BLaER1 (cell line): ENCODE data around the gene KCNJ12.
"Not testable (repeated sequence)": the region's sequence is repeated elsewhere in the genome, so short reads cannot be mapped to it uniquely, and the experiment has no call there.

Source experiments
- H3K27ac ChIP-seq: shearing (Covaris generic); formaldehyde crosslinking; 2 replicates; pipeline ENCODE4 v1.8.1; 2022
- H3K27me3 ChIP-seq: shearing (Covaris generic); formaldehyde crosslinking; 2 replicates; pipeline ENCODE4 v1.8.1; 2022
- H3K36me3 ChIP-seq: shearing (Covaris generic); formaldehyde crosslinking; 2 replicates; pipeline ENCODE4 v1.8.1; 2022
- H3K4me1 ChIP-seq: shearing (Covaris generic); formaldehyde crosslinking; 2 replicates; pipeline ENCODE4 v1.8.1; 2022
- H3K4me2 ChIP-seq: shearing (Covaris generic); formaldehyde crosslinking; 2 replicates; pipeline ENCODE4 v1.8.1; 2022
- H3K4me3 ChIP-seq: shearing (Covaris generic); formaldehyde crosslinking; 2 replicates; pipeline ENCODE4 v1.8.1; 2022
- H3K9ac ChIP-seq: shearing (Covaris generic); formaldehyde crosslinking; 2 replicates; pipeline ENCODE4 v1.8.1; 2022
- H3K9me3 ChIP-seq: shearing (Covaris generic); formaldehyde crosslinking; 2 replicates; pipeline ENCODE4 v1.8.1; 2022
- H4K20me1 ChIP-seq: shearing (Covaris generic); formaldehyde crosslinking; 2 replicates; pipeline ENCODE4 v1.8.1; 2022
- Cebpa-rat ChIP-seq: shearing (Covaris generic); IDR thresholded peaks from 2 replicates; pipeline ENCODE4 v1.8.1; 2022

Gene KCNJ12

GRCh38 chr17:21417921-21418320 is 41.8 kb downstream of the KCNJ12 start:
- Histone ChIP-seq H3K9ac (no peak overlapping the region), H3K9me3 (no peaks in the 10 kb centered on the region), H3K27me3 (no peaks in the 10 kb centered on the region), H3K4me3 (no peak overlapping the region), H4K20me1 (peaks cover 83% of the 10 kb centered on the region), H3K4me1 (peaks cover 45% of the 10 kb centered on the region), H3K4me2 (peak overlapping the region; percentile 85), H3K27ac (no peak overlapping the region; the same call in 1 of the 2 replicates), H3K36me3 (peaks cover 39% of the 10 kb centered on the region)
- no peak for TF ChIP-seq Cebpa-rat

- no peak for TF ChIP-seq Cebpa-rat
- no peaks in the 10 kb centered on the region for H3K9me3 ChIP-seq
- H3K27me3 ChIP-seq = no peaks in the 10 kb centered on the region
- peaks cover 39% of the 10 kb centered on the region for H3K36me3 ChIP-seq
- peak overlapping the region; percentile 85 for H3K4me2 ChIP-seq
- peak overlapping the region; percentile 60 for H3K9ac ChIP-seq
- peak overlapping the region; percentile 74 for H3K27ac ChIP-seq
- H3K4me1 ChIP-seq = peaks cover 45% of the 10 kb centered on the region
- H3K4me3 ChIP-seq = no peak overlapping the region
- peaks cover 81% of the 10 kb centered on the region for H4K20me1 ChIP-seq
These were observed 42.5 kb downstream of the KCNJ12 start for GRCh38 chr17:21418446-21419298.

- Histone ChIP-seq H3K4me3 (no peak overlapping the region), H3K36me3 (peaks cover 37% of the 10 kb centered on the region), H3K9me3 (no peaks in the 10 kb centered on the region), H3K4me1 (peaks cover 45% of the 10 kb centered on the region), H4K20me1 (peaks cover 72% of the 10 kb centered on the region), H3K27ac (peak overlapping the region; percentile 74), H3K4me2 (peak overlapping the region; percentile 85), H3K9ac (0 out of 2 replicates have a peak overlapping the region, but pooled peaks have one; percentile 60), H3K27me3 (no peaks in the 10 kb centered on the region)
- no peak for TF ChIP-seq Cebpa-rat
These were observed 43.4 kb downstream of the KCNJ12 start for GRCh38 chr17:21419299-21420239.

GRCh38 chr17:21420503-21421090 is 44.4 kb downstream of the KCNJ12 start:
- not testable (repeated sequence) for H3K9ac ChIP-seq, H3K4me3 ChIP-seq, H3K9me3 ChIP-seq, H3K4me2 ChIP-seq, H3K27me3 ChIP-seq, H3K27ac ChIP-seq
- H3K36me3 ChIP-seq = peaks cover 27% of the 10 kb centered on the region
- H3K4me1 ChIP-seq = peaks cover 49% of the 10 kb centered on the region
- peaks cover 62% of the 10 kb centered on the region for H4K20me1 ChIP-seq

GRCh38 chr17:21421421-21422310 is 45.5 kb downstream of the KCNJ12 start:
- Histone ChIP-seq H3K27ac (peak overlapping the region; percentile 49; the same call in 1 of the 2 replicates), H4K20me1 (peaks cover 53% of the 10 kb centered on the region), H3K4me1 (peaks cover 56% of the 10 kb centered on the region), H3K36me3 (peaks cover 20% of the 10 kb centered on the region)
- not testable (repeated sequence) for H3K27me3 ChIP-seq, H3K4me2 ChIP-seq, H3K9ac ChIP-seq, H3K4me3 ChIP-seq, H3K9me3 ChIP-seq

- peaks cover 44% of the 10 kb centered on the region for H4K20me1 ChIP-seq
- H3K36me3 ChIP-seq = peaks cover 11% of the 10 kb centered on the region
- H3K27ac ChIP-seq, H3K4me2 ChIP-seq, H3K9ac ChIP-seq, H3K27me3 ChIP-seq, H3K4me3 ChIP-seq, H3K9me3 ChIP-seq: not testable (repeated sequence)
- H3K4me1 ChIP-seq = peaks cover 54% of the 10 kb centered on the region
These were observed 46.4 kb downstream of the KCNJ12 start for GRCh38 chr17:21422311-21423189.

- H3K27ac ChIP-seq, H3K9ac ChIP-seq, H3K4me3 ChIP-seq, H3K27me3 ChIP-seq, H3K36me3 ChIP-seq, H3K4me2 ChIP-seq, H3K9me3 ChIP-seq: not testable (repeated sequence)
- peaks cover 48% of the 10 kb centered on the region for H3K4me1 ChIP-seq
- peaks cover 38% of the 10 kb centered on the region for H4K20me1 ChIP-seq
These were observed 47.0 kb downstream of the KCNJ12 start for GRCh38 chr17:21423190-21423493.

- H3K4me1 ChIP-seq = peaks cover 39% of the 10 kb centered on the region
- not testable (repeated sequence) for H3K36me3 ChIP-seq, H3K9ac ChIP-seq, H3K9me3 ChIP-seq, H3K27ac ChIP-seq, H3K27me3 ChIP-seq, H3K4me2 ChIP-seq, H3K4me3 ChIP-seq
- peaks cover 23% of the 10 kb centered on the region for H4K20me1 ChIP-seq
These were observed 48.5 kb downstream of the KCNJ12 start for GRCh38 chr17:21424697-21425096.
